ENCODE measurements around the gene MAPK12. TPM values are rescaled to one million over a fixed set of nuclear protein-coding genes. Genes with fewer than 3 reads are reported as not detected.

The MAPK12 gene
- total and polyA plus RNA-seq, 9 of the 15 experiments (the other 6 are each of a cell fraction or from before 2014, with no cell fraction given): 0.79 to 71.5 (median 32.8) TPM

DNA sequence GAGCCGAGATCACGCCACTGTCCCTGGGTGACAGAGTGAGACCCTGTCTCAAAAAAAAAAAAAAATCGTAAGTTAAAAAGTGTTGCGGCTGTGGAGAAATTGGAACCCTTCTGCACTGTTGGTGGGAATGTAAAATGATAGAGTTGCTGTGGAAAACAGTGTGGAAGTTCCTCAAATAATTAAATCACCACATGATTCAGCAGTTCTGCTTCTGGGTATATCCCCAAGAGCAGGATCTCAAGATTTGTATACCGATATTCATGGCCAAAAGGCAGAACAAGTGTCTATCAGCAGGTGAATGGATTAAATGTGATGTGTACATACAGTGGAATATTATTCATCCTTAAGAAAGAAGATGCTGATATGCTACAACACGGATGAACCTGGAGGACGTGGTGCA is 56.9 kb downstream of the MAPK12 start:
- H3K36me3 ChIP-seq (ENCODE audit: control insufficient read depth, insufficient read depth, low read length): peaks cover 35% of the 10 kb centered on the region; the same call in 1 of the 3 replicates
- H3K27ac ChIP-seq (ENCODE audit: extremely low read depth, low read depth, low read length): no peak overlapping the region
- DNase-seq (ENCODE audit: extremely low read depth in 1 of 4, low spot score in 3 of 4) (no peak), ATAC-seq (no peak), FAIRE-seq (no peak)
- no peaks in the 10 kb centered on the region for H3K27me3 ChIP-seq (ENCODE audit: control insufficient read depth in 2 of 2, insufficient read depth in 2 of 2, low read length in 2 of 2)
- intact Hi-C loops (cut with micrococcal nuclease) (no loop called here), in situ Hi-C loops (cut with MboI) (no loop called here)
- peaks cover 3% of the 10 kb centered on the region; the same call in 1 of the 2 replicates for H3K9me3 ChIP-seq (replicated peaks; ENCODE audit: control insufficient read depth, insufficient read depth, low read depth, low read length)
- H4K20me1 ChIP-seq (replicated peaks; ENCODE audit: control insufficient read depth, insufficient read depth, low read length): no peaks in the 10 kb centered on the region
- no peak overlapping the region for H3K4me2 ChIP-seq (ENCODE audit: insufficient read depth, low read length)
- H3K4me3 ChIP-seq: no peak overlapping the region
- H3K79me2 ChIP-seq (ENCODE audit: control insufficient read depth, insufficient read depth, low read length): peaks cover 20% of the 10 kb centered on the region
- CTCF ChIA-PET (ENCODE audit: low intra/inter-chr PET ratio): no interaction called here
- H3K9ac ChIP-seq (ENCODE audit: insufficient read depth in 1 of 2, low read depth in 2 of 2, low read length in 2 of 2): no peak overlapping the region
- POLR2A ChIA-PET: no interaction called here
- H3K4me1 ChIP-seq (replicated peaks in 1 of 2; ENCODE audit: control insufficient read depth in 2 of 2, insufficient read depth in 2 of 2, low read length in 2 of 2): peaks cover 5 to 52% of the 10 kb centered on the region in 2 experiments; a peak in 3 of 5 replicates
- TF ChIP-seq, protein P1, sequence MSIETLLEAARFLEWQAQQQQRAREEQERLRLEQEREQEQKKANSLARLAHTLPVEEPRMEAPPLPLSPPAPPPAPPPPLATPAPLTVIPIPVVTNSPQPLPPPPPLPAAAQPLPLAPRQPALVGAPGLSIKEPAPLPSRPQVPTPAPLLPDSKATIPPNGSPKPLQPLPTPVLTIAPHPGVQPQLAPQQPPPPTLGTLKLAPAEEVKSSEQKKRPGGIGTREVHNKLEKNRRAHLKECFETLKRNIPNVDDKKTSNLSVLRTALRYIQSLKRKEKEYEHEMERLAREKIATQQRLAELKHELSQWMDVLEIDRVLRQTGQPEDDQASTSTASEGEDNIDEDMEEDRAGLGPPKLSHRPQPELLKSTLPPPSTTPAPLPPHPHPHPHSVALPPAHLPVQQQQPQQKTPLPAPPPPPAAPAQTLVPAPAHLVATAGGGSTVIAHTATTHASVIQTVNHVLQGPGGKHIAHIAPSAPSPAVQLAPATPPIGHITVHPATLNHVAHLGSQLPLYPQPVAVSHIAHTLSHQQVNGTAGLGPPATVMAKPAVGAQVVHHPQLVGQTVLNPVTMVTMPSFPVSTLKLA (conservative IDR thresholded peaks at IDR 0.05): no peak
- TF ChIP-seq ZNF316 (IDR thresholded peaks at IDR 0.05) (peak; percentile 25; the same call in 1 of the 2 replicates), HDAC2 (IDR thresholded peaks at IDR 0.05) (no peak), HNRNPUL1 (IDR thresholded peaks at IDR 0.05; ENCODE audit: low read length) (no peak), SMAD4 (CRISPR knock-in tag; conservative IDR thresholded peaks at IDR 0.05) (no peak), MAFG (tag; conservative IDR thresholded peaks at IDR 0.05) (peak; percentile 34; the same call in 1 of the 2 replicates), RBM34 (IDR thresholded peaks at IDR 0.05; ENCODE audit: borderline replicate concordance, insufficient read depth, low read length) (no peak), NFE2 (IDR thresholded peaks at IDR 0.05; ENCODE audit: low read depth) (peak; percentile 62), SNRNP70 (optimal IDR thresholded peaks at IDR 0.05; ENCODE audit: low read depth, low read length) (no peak), C11orf30 (IDR thresholded peaks at IDR 0.05; ENCODE audit: low read depth) (peak; percentile 37; the same call in 1 of the 2 replicates), EP400 (IDR thresholded peaks at IDR 0.05) (no peak)
- TF ChIP-seq, protein P2, sequence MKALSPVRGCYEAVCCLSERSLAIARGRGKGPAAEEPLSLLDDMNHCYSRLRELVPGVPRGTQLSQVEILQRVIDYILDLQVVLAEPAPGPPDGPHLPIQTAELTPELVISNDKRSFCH (CRISPR knock-in tag; IDR thresholded peaks at IDR 0.05): no peak
- TF ChIP-seq, protein P2 (tag; IDR thresholded peaks at IDR 0.05): no peak
- H3K9me1 ChIP-seq (ENCODE audit: control insufficient read depth, insufficient read depth, low read length): no peaks in the 10 kb centered on the region
- no peak overlapping the region for H2AFZ ChIP-seq (ENCODE audit: low read depth, low read length)
- no TSS peak for BruUV-seq (replicated peaks)
- 88% methylated on average over 5 of the region's 7 CpGs for WGBS (ENCODE audit: insufficient coverage, low coverage, missing lambda C conversion rate)
